Measurements from ENCODE around the gene FOXN1. TPM values are rescaled to one million over a fixed set of nuclear protein-coding genes. Genes with fewer than 3 reads are reported as not detected.
"Not testable (repeated sequence)": the region's sequence is repeated elsewhere in the genome, so short reads cannot be mapped to it uniquely, and the experiment has no call there.

The FOXN1 gene
- polyA plus RNA-seq (ENCODE audit: insufficient read length) = 0.55 TPM
- long read RNA-seq, donor 1 = 0 reads
- long read RNA-seq, donor 2 = 0 reads
- long read RNA-seq, donor 3 = 0 reads
- long read RNA-seq, donor 4 = 0 reads
- long read RNA-seq, donor 5 = 0 reads
- long read RNA-seq, donor 6 = 0 reads
- long read RNA-seq, donor 7 = 0 reads
- long read RNA-seq, donor 8 = 0 reads

GRCh38 chr17:28505986-28506665 lies at the start of gene FOXN1:
FOXN1 (plus strand) TSS chr17:28506348; CDS start chr17:28523970, 17,622 bp downstream.
- DNase-seq = no peak

- no peak for DNase-seq
Observed at GRCh38 chr17:28457890-28458289, 48.3 kb upstream of the FOXN1 start.

GRCh38 chr17:28458881-28459280 lies 47.3 kb upstream of the FOXN1 start:
- not testable (repeated sequence) for DNase-seq

- DNase-seq = no peak
Observed at GRCh38 chr17:28460901-28461300, 45.2 kb upstream of the FOXN1 start.

GRCh38 chr17:28466001-28466400 lies 40.1 kb upstream of the FOXN1 start:
- no peak for DNase-seq

GRCh38 chr17:28466521-28467048 lies 39.6 kb upstream of the FOXN1 start:
- DNase-seq = no peak

GRCh38 chr17:28467456-28468025 lies 38.6 kb upstream of the FOXN1 start:
- no peak for DNase-seq

- not testable (repeated sequence) for DNase-seq
Observed at GRCh38 chr17:28468033-28468735, 38.0 kb upstream of the FOXN1 start.

- no peak for DNase-seq
Observed at GRCh38 chr17:28468781-28469180, 37.4 kb upstream of the FOXN1 start.

- DNase-seq = no peak
Observed at GRCh38 chr17:28469376-28469775, 36.8 kb upstream of the FOXN1 start.

GRCh38 chr17:28470266-28470913 lies 35.8 kb upstream of the FOXN1 start:
- DNase-seq = no peak

GRCh38 chr17:28470914-28471366 lies 35.2 kb upstream of the FOXN1 start:
- no peak for DNase-seq

GRCh38 chr17:28471531-28472342 lies 34.4 kb upstream of the FOXN1 start:
- no peak for DNase-seq

- no peak for DNase-seq
Observed at GRCh38 chr17:28472871-28473497, 33.2 kb upstream of the FOXN1 start.

- DNase-seq = no peak
Observed at GRCh38 chr17:28473542-28473941, 32.6 kb upstream of the FOXN1 start, which contains the start of gene SLC13A2. SLC13A2 (plus strand) TSS chr17:28473644; CDS start chr17:28473713, 69 bp downstream.

GRCh38 chr17:28474111-28474531 lies 32.0 kb upstream of the FOXN1 start:
- no peak for DNase-seq

- no peak for DNase-seq
Observed at GRCh38 chr17:28475151-28475900, 30.8 kb upstream of the FOXN1 start.

- DNase-seq = no peak
Observed at GRCh38 chr17:28476076-28476865, 29.9 kb upstream of the FOXN1 start.

- DNase-seq = no peak
Observed at GRCh38 chr17:28477928-28478327, 28.2 kb upstream of the FOXN1 start.

All from left kidney (tissue), 8 donors.